ENCODE measurements around the gene ZNF154. TPM values are rescaled to one million over a fixed set of nuclear protein-coding genes. Genes with fewer than 3 reads are reported as not detected.

Gene ZNF154
- total RNA-seq, 1 experiment from 2014 or later = 18.7 TPM

GRCh38 chr19:57686727-57687126, 22.3 kb downstream of the ZNF154 start:
- H3K27ac Mint-ChIP-seq = no peak overlapping the region
- H3K9me3 Mint-ChIP-seq = peaks cover 78 to 84% of the 10 kb centered on the region in 2 experiments
- H3K9me3 ChIP-seq (ENCODE audit: control insufficient read depth, low read depth, low read length) = peaks cover 47% of the 10 kb centered on the region
- H3K4me3 Mint-ChIP-seq = no peak overlapping the region; a peak in 1 of 5 replicates
- H4K8ac ChIP-seq (replicated peaks; ENCODE audit: insufficient read length, low read depth, low read length) = no peak overlapping the region
- TF ChIP-seq CTCF (conservative IDR thresholded peaks at IDR 0.05) = no peak
- peaks cover 26% of the 10 kb centered on the region for H3K79me1 ChIP-seq (ENCODE audit: insufficient read depth, low read depth, low read length, poor library complexity, severe bottlenecking)
- no peak overlapping the region for H4K91ac ChIP-seq (ENCODE audit: insufficient read length, low read depth, low read length)
- no peak overlapping the region for H2AK5ac ChIP-seq (ENCODE audit: insufficient read length, low read length)
- no peak overlapping the region for H3K27ac ChIP-seq (ENCODE audit: insufficient read length, low read depth, low read length)
- H3K36me3 Mint-ChIP-seq (ENCODE audit: insufficient read depth in 1 of 3, low read depth in 3 of 3) = peaks cover 91 to 94% (median 93%) of the 10 kb centered on the region in 3 experiments
- no peak overlapping the region for H3K18ac ChIP-seq (ENCODE audit: insufficient read length, low read depth, low read length)
- no peak overlapping the region for H3T11ph ChIP-seq (ENCODE audit: low read length)
- H2AFZ ChIP-seq (ENCODE audit: low read length) = no peak overlapping the region
- no peak overlapping the region for H3K23ac ChIP-seq (ENCODE audit: insufficient read length, low read depth, low read length)
- no peak overlapping the region for H3K56ac ChIP-seq (ENCODE audit: insufficient read length, low read depth, low read length)
- H3K23me2 ChIP-seq (ENCODE audit: insufficient read length, low read depth, low read length, poor library complexity, severe bottlenecking) = peaks cover 7% of the 10 kb centered on the region
- H3K79me2 ChIP-seq (ENCODE audit: insufficient read depth, low read length) = peaks cover 55% of the 10 kb centered on the region; the same call in 1 of the 2 replicates
- H4K20me1 ChIP-seq (ENCODE audit: control insufficient read depth, insufficient read depth, insufficient read length) = no peaks in the 10 kb centered on the region
- no CpG with 5 or more reads among the region's 3 CpGs for WGBS (ENCODE audit: extremely low coverage, insufficient read length, low lambda C conversion rate)
- H3K4me2 ChIP-seq (ENCODE audit: insufficient read depth, insufficient read length, low read length) = no peak overlapping the region
- H2BK12ac ChIP-seq (ENCODE audit: insufficient read length, low read depth, low read length) = no peak overlapping the region
- H3K4me1 ChIP-seq (ENCODE audit: insufficient read depth, low read length) = no peaks in the 10 kb centered on the region
- no peak overlapping the region for H3K14ac ChIP-seq (ENCODE audit: insufficient read depth, low read length)
- no peak for DNase-seq
- H2BK20ac ChIP-seq (ENCODE audit: low read depth, low read length, poor library complexity, severe bottlenecking) = no peak overlapping the region
- H3K9ac ChIP-seq (ENCODE audit: extremely low read depth, insufficient read length, low read length) = no peak overlapping the region
- H4K5ac ChIP-seq (ENCODE audit: insufficient read length, low read depth, low read length) = no peak overlapping the region
- H3K27me3 Mint-ChIP-seq (ENCODE audit: low read depth) = peaks cover 1% of the 10 kb centered on the region; the same call in 1 of the 2 replicates
- H2BK15ac ChIP-seq (ENCODE audit: low read depth, low read length) = no peak overlapping the region
- H3K4me1 Mint-ChIP-seq = peaks cover 14 to 16% of the 10 kb centered on the region in 2 experiments
- no peak overlapping the region for H3K4ac ChIP-seq (ENCODE audit: low read depth, low read length)
- H2BK120ac ChIP-seq (ENCODE audit: low read depth, low read length, poor library complexity, severe bottlenecking) = no peak overlapping the region
- H2BK5ac ChIP-seq (ENCODE audit: insufficient read length, low read length) = no peak overlapping the region
- no peaks in the 10 kb centered on the region for H3K27me3 ChIP-seq (ENCODE audit: insufficient read depth, low read length)
